LNCAP (cell line): ENCODE data around the gene SERPINA9.

ENCODE experiments used
- CTCF ChIP-seq: fragments of 450-650 bp; IDR thresholded peaks from 2 replicates; pipeline ENCODE4 v1.5.1; 2017; ENCODE audit warnings: mild to moderate bottlenecking

Gene SERPINA9

GRCh38 chr14:94474581-94475031, 1.4 kb downstream of the SERPINA9 start:
- TF ChIP-seq CTCF = no peak

GRCh38 chr14:94473666-94474410, 2.2 kb downstream of the SERPINA9 start:
- no peak for TF ChIP-seq CTCF

- no peak for TF ChIP-seq CTCF
Measured at GRCh38 chr14:94472842-94473241, 3.2 kb downstream of the SERPINA9 start.

GRCh38 chr14:94471045-94471444, 5.0 kb downstream of the SERPINA9 start:
- no peak for TF ChIP-seq CTCF

- no peak for TF ChIP-seq CTCF
Measured at GRCh38 chr14:94470311-94470710, 5.7 kb downstream of the SERPINA9 start.

GRCh38 chr14:94469261-94469660, 6.7 kb downstream of the SERPINA9 start:
- no peak for TF ChIP-seq CTCF

GRCh38 chr14:94467728-94468520, 8.1 kb downstream of the SERPINA9 start:
- TF ChIP-seq CTCF = no peak
